Measurements from ENCODE around the gene PODN. TPM values are rescaled to one million over a fixed set of nuclear protein-coding genes. Genes with fewer than 3 reads are reported as not detected.
A peak's percentile ranks its signal among the peaks of the same experiment; 100 is the strongest.

The PODN gene
- total RNA-seq, 4 donors from 2014 or later = 209 to 1,182 (median 700) TPM

DNA sequence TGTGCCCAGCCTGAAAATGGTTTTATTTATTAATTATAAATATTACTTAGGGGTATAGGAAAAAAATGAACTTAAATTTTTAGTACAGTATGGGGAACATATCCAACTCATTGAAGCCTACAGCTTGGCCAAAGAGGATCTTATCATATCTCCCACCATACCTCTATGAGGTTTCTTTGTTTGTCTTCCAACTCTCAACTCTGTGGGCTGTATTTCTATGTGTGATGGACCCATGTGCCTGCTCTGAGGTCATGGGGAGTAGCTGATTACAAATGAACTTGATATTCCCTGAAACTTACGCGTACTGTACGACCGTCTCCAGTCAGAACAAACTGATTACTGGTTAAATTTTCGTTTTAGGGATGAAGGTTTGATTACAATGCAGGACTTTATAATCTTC, 41.4 kb upstream of the PODN start:
- Histone ChIP-seq H3K27me3 (no peaks in the 10 kb centered on the region), H3K36me3 (peaks cover 0 to 14% (median 0%) of the 10 kb centered on the region in 3 donors), H3K4me1 (peaks cover 0 to 54% (median 13%) of the 10 kb centered on the region in 4 donors), H3K9me3 (no peaks in the 10 kb centered on the region), H3K27ac (no peak overlapping the region), H3K4me3 (no peak overlapping the region)
- 50 to 91% methylated on average over 5 of the region's 5 CpGs for WGBS, 2 donors
- TF ChIP-seq POLR2A (IDR thresholded peaks at IDR 0.05) = no peak
- TF ChIP-seq, protein P1, sequence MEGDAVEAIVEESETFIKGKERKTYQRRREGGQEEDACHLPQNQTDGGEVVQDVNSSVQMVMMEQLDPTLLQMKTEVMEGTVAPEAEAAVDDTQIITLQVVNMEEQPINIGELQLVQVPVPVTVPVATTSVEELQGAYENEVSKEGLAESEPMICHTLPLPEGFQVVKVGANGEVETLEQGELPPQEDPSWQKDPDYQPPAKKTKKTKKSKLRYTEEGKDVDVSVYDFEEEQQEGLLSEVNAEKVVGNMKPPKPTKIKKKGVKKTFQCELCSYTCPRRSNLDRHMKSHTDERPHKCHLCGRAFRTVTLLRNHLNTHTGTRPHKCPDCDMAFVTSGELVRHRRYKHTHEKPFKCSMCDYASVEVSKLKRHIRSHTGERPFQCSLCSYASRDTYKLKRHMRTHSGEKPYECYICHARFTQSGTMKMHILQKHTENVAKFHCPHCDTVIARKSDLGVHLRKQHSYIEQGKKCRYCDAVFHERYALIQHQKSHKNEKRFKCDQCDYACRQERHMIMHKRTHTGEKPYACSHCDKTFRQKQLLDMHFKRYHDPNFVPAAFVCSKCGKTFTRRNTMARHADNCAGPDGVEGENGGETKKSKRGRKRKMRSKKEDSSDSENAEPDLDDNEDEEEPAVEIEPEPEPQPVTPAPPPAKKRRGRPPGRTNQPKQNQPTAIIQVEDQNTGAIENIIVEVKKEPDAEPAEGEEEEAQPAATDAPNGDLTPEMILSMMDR (IDR thresholded peaks at IDR 0.05) = no peak
- no peak for TF ChIP-seq EP300 (IDR thresholded peaks at IDR 0.05)
- no peak for DNase-seq (ENCODE audit: low spot score in 2 of 2)

DNA sequence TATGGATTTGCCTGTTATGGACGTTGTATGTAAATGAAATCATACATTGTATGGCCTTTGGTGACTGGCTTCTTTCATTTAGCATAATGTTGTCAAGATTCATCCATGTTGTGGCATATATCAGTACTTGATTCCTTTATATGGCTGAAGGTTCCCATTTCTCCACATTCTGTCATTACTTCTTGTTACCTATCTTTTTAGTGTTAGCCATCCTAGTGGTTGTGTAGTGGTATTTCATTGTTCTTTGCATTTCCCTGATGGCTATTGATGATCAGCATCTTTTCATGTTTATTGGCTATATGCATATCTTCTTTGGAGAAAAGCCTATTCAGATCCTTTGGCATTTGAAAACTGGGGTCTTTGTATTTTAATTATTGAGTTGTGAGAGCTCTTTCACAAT, 39.8 kb upstream of the PODN start:
- no peak for DNase-seq (ENCODE audit: low spot score in 2 of 2)
- Histone ChIP-seq H3K4me3 (no peak overlapping the region), H3K4me1 (peaks cover 0 to 51% (median 13%) of the 10 kb centered on the region in 4 donors), H3K9me3 (no peaks in the 10 kb centered on the region), H3K27ac (peak overlapping the region in 1 of 4 donors; percentile 35), H3K27me3 (no peaks in the 10 kb centered on the region), H3K36me3 (peaks cover 0 to 14% (median 0%) of the 10 kb centered on the region in 3 donors)
- TF ChIP-seq POLR2A (IDR thresholded peaks at IDR 0.05) = no peak
- TF ChIP-seq, protein P1 (IDR thresholded peaks at IDR 0.05) = no peak
- no peak for TF ChIP-seq EP300 (IDR thresholded peaks at IDR 0.05)
- WGBS, 2 donors = 46 to 68% methylated on average over 1 of the region's 1 CpG

DNA sequence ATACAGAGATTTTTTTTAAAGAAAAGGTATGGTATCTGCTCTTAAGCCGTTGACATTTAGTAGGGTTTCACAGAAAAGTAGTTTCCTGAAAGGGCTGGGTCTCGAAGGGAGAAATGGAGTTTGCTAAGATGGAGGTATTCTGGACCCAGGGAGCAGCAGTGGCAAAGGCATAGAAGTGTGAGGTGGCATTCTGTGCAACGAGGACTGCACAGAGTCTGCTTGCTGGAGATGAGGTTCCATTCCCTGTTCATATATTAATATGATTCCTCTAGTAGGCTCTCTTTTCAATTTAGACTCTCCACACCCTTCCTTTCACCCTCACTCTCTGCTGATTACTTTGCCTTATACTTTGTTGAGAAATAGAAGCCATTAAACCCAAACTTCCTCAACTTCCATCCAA, 38.5 kb upstream of the PODN start:
- no peaks in the 10 kb centered on the region for H3K27me3 ChIP-seq
- 82 to 90% methylated on average over 3 of the region's 3 CpGs for WGBS, 2 donors
- H3K27ac ChIP-seq = peak overlapping the region in 1 of 4 donors; percentile 28
- H3K36me3 ChIP-seq = peaks cover 0 to 7% (median 0%) of the 10 kb centered on the region in 3 donors
- H3K4me3 ChIP-seq = no peak overlapping the region
- H3K4me1 ChIP-seq = peaks cover 0 to 44% (median 13%) of the 10 kb centered on the region in 4 donors
- TF ChIP-seq, protein P1 (IDR thresholded peaks at IDR 0.05) = no peak
- TF ChIP-seq POLR2A (IDR thresholded peaks at IDR 0.05) = no peak
- no peak for TF ChIP-seq EP300 (IDR thresholded peaks at IDR 0.05)
- no peaks in the 10 kb centered on the region for H3K9me3 ChIP-seq
- DNase-seq (ENCODE audit: low spot score in 2 of 2) = no peak

DNA sequence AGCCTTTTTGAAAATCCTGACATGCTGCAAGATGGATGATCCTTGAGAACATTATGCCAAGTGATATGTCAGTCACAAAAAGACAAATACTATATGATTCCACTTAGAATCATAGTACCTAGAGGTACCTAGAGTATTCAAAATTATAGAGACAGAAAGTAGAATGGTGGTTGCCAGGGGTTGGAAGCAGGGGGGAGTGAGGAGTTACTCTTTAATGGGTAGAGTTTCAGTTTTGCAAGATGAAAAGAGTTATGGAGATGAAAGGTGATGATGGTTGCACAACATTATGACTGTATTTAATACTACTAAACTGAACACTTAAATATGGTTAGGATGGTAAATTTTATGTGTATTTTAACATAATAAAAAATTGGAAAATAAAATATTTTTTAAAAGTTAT, 37.9 kb upstream of the PODN start:
- Histone ChIP-seq H3K27ac (peak overlapping the region in 1 of 4 donors; percentile 84), H3K27me3 (no peaks in the 10 kb centered on the region), H3K4me1 (peaks cover 0 to 44% (median 13%) of the 10 kb centered on the region in 4 donors), H3K9me3 (no peaks in the 10 kb centered on the region), H3K4me3 (no peak overlapping the region), H3K36me3 (peaks cover 0 to 12% (median 0%) of the 10 kb centered on the region in 3 donors)
- TF ChIP-seq EP300 (IDR thresholded peaks at IDR 0.05) = no peak
- TF ChIP-seq, protein P1 (IDR thresholded peaks at IDR 0.05) = no peak
- TF ChIP-seq POLR2A (IDR thresholded peaks at IDR 0.05) = no peak
- DNase-seq (ENCODE audit: low spot score in 2 of 2) = no peak

DNA sequence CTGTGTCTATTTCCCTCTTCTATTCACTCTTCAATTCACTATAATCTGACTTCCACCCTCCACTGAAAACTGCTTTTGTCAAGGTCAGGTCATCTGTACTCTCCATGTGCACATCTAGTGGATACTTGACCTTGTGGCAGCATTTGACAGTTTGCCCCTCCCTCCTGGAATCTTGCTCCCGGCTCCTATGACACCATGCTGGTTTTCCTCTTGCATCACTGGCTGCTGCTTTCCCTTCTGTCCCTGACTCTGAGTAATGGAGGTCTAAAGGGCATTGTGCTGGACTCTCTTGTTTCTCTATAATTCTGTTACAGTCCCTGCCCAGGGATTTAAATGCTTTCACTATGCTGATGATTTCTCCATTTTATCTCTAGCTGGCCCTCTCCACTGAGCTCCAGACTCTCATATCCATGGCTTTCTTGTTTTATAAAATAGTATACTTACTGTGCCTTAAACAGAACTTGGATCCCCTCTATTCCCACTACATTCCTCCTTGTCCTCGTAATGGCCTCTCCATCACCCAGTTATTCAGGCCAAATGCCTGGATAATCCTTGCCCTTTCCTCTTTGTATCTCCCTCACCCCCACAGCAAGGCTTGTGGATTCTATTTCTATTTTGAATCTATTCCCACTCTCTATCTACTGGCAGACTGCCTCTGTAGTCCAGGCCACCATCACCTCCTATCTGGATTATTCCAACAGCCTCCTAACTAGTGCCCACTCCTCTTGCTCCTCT, 36.8 kb upstream of the PODN start:
- H3K36me3 ChIP-seq = peaks cover 0 to 23% (median 0%) of the 10 kb centered on the region in 3 donors
- H3K27ac ChIP-seq = peak overlapping the region; percentile 48 to 93 (median 69)
- peaks cover 0 to 44% (median 13%) of the 10 kb centered on the region in 4 donors for H3K4me1 ChIP-seq
- DNase-seq (ENCODE audit: low spot score in 2 of 2) = peak; percentile 34 to 73
- TF ChIP-seq POLR2A (IDR thresholded peaks at IDR 0.05) (no peak), EP300 (IDR thresholded peaks at IDR 0.05) (peak in 1 of 2 donors; percentile 83)
- TF ChIP-seq, protein P1 (IDR thresholded peaks at IDR 0.05) = no peak
- 23 to 27% methylated on average over 2 of the region's 2 CpGs for WGBS, 2 donors
- no peaks in the 10 kb centered on the region for H3K9me3 ChIP-seq
- no peak overlapping the region for H3K4me3 ChIP-seq
- H3K27me3 ChIP-seq = no peaks in the 10 kb centered on the region

Data from tibial nerve (tissue), 4 donors.